Peyer's patch (tissue), 4 donors: Measurements from ENCODE around the gene TMBIM1.

ENCODE experiments used
- POLR2A ChIP-seq, 2 donors: fragments of 450-650 bp; IDR thresholded peaks; one replicate each; pipeline ENCODE4 v1.5.1; 2017; ENCODE audit warnings: antibody characterized with exemption in 2 of 2, mild to moderate bottlenecking in 2 of 2, moderate library complexity in 2 of 2
- TF ChIP-seq, protein P1 (sequence below), 6 experiments: fragments of 450-650 bp in 4 of 6; fragments of 200-600 bp in 2 of 6; sonication (generic) in 1 of 6; IDR thresholded peaks; one replicate each; pipeline ENCODE4 v1.5.1; 2017 to 2019; ENCODE audit warnings: antibody characterized with exemption in 6 of 6, mild to moderate bottlenecking in 3 of 6, moderate library complexity in 1 of 6

- TF ChIP-seq, protein P1, sequence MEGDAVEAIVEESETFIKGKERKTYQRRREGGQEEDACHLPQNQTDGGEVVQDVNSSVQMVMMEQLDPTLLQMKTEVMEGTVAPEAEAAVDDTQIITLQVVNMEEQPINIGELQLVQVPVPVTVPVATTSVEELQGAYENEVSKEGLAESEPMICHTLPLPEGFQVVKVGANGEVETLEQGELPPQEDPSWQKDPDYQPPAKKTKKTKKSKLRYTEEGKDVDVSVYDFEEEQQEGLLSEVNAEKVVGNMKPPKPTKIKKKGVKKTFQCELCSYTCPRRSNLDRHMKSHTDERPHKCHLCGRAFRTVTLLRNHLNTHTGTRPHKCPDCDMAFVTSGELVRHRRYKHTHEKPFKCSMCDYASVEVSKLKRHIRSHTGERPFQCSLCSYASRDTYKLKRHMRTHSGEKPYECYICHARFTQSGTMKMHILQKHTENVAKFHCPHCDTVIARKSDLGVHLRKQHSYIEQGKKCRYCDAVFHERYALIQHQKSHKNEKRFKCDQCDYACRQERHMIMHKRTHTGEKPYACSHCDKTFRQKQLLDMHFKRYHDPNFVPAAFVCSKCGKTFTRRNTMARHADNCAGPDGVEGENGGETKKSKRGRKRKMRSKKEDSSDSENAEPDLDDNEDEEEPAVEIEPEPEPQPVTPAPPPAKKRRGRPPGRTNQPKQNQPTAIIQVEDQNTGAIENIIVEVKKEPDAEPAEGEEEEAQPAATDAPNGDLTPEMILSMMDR (IDR thresholded peaks at IDR 0.05) = no peak
- no peak for TF ChIP-seq POLR2A (IDR thresholded peaks at IDR 0.05)
These were observed 9.9 kb downstream of the TMBIM1 start for GRCh38 chr2:218282173-218282991.
